PC-3 (cell line): ENCODE measurements around the gene ULK4.

Experiments used
- EZH2 ChIP-seq: fragments of 300-600 bp; sonication (generic); IDR thresholded peaks from one replicate; pipeline ENCODE4 v1.6.1; 2017; ENCODE audit warnings: antibody characterized with exemption, mild to moderate bottlenecking, low read length; ENCODE audit not compliant: unreplicated experiment
- EZH2phosphoT487 ChIP-seq: fragments of 300-600 bp; sonication (generic); IDR thresholded peaks from 2 replicates; pipeline ENCODE4 v1.6.1; 2018; ENCODE audit warnings: mild to moderate bottlenecking, antibody characterized with exemption, low read length, borderline replicate concordance
- TF ChIP-seq, protein P1 (sequence below): fragments of 300-600 bp; sonication (generic); conservative IDR thresholded peaks from 2 replicates; pipeline ENCODE4 v1.5.1; 2017; ENCODE audit warnings: antibody characterized with exemption, low read depth, mild to moderate bottlenecking, low read length

GRCh38 chr3:41987627-41988026, 25.7 kb upstream of the ULK4 start:
- TF ChIP-seq, protein P1, sequence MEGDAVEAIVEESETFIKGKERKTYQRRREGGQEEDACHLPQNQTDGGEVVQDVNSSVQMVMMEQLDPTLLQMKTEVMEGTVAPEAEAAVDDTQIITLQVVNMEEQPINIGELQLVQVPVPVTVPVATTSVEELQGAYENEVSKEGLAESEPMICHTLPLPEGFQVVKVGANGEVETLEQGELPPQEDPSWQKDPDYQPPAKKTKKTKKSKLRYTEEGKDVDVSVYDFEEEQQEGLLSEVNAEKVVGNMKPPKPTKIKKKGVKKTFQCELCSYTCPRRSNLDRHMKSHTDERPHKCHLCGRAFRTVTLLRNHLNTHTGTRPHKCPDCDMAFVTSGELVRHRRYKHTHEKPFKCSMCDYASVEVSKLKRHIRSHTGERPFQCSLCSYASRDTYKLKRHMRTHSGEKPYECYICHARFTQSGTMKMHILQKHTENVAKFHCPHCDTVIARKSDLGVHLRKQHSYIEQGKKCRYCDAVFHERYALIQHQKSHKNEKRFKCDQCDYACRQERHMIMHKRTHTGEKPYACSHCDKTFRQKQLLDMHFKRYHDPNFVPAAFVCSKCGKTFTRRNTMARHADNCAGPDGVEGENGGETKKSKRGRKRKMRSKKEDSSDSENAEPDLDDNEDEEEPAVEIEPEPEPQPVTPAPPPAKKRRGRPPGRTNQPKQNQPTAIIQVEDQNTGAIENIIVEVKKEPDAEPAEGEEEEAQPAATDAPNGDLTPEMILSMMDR, result no peak
- no peak for TF ChIP-seq EZH2
- no peak for TF ChIP-seq EZH2phosphoT487
